HG03045 (cell line): ENCODE results near the gene ZNF438.
"Not testable (repeated sequence)": the region's sequence is repeated elsewhere in the genome, so short reads cannot be mapped to it uniquely, and the experiment has no call there.

Experiments
- ATAC-seq: cut with Tn5 transposase; IDR thresholded peaks from one replicate; pipeline ENCODE4 v1.9.1; 2021; ENCODE audit warnings: mild to moderate bottlenecking, moderate library complexity; ENCODE audit not compliant: unreplicated experiment

Gene ZNF438

DNA sequence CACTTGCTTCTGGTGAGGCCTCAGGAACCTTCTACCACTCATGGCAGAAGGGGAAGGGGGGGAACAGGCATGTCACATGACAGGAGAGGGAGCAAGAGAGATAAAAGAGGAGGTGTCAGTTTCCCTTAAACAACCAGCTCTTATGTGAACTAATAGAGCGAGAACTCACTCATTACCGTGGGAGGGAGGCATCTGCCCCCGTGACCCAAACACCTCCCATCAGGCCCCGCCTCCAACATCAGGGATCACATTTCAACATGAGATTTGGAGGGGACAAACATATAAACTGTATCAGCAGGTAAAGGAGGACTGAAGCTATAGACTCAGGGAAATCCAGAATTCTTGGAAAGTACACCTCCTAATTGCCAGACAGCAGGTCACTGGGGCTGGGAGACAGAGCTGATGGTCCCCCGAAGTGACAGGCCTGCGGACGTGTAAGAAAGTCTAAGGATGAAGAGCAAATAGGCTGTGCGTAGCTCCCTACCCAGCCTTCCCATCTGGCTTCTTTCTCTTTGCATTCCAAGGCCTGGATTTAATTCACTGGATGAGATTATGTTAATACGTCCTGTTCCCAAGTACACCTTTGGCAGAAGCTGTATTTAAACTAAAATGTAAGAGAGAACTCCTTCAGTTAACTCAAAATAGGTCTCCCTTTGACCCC, 215.4 kb downstream of the ZNF438 start:
- ATAC-seq: no peak

DNA sequence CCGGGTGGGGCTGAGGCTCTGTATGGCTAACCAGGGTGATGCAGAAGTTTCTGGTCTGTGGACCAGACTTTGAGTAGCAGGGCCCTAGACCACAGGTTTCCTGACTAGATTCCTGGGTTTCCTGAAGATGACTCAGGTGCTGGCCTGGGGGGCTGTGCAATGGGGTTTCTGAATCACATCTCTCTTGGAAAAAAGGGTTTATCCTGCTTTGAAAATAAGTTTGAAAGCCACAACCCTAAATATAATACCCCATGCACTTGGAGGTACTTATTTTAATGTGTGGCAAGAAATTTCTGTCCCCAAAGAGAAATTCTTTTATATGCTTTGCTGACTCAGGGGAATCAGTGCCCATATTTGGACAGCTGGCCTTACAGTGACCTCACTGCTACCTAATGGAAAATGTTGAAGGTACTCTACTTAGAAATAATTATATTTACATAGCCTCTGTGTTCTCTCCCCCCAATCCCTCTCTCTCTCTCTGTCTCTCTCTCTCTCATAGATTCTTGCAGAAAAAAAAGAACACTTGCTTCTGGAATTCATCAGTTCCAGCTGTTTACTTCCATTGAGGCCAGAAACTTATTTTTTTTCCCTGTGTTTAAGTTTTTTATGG, 217.7 kb downstream of the ZNF438 start:
- ATAC-seq: no peak

DNA sequence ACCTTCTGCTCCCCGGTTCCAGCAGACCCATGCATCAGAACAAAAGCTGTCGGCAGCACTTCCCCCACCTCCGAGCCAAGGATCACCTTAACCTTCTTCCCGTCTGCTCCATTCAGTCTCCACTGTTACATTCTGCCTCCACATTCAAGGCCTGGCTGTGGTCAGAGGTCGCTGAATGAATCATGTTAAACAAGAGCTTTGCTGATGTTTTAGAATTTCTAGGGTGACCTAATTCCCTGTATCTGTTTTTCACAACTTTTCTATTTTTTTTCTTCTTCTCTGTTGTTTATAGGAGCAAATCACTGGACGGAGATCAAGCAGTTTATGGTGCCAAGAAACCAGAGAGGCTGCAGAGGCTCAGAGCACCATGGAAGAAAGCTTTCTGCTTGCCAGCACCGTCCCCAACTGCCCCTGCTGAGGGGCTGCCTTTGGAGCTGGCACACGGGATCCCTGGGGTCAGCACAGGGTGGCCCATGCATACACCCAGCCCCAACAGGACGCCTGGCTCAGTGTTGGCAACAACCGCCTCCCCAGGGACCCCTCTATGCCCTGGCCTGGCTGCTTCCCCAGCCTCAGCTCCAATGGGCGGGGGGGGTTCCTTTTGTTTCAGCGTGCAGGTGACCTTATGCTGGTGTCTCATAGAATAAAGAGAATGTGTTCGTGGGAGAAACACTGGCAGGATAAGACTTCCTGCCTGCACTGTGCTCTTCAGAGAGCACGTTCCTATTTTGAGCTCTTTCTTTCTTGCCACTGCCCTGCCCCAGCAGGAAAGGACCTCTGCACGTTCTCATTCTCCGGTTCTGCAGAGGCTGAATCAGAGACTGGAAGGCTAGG, 219.4 kb downstream of the ZNF438 start:
- no peak for ATAC-seq

DNA sequence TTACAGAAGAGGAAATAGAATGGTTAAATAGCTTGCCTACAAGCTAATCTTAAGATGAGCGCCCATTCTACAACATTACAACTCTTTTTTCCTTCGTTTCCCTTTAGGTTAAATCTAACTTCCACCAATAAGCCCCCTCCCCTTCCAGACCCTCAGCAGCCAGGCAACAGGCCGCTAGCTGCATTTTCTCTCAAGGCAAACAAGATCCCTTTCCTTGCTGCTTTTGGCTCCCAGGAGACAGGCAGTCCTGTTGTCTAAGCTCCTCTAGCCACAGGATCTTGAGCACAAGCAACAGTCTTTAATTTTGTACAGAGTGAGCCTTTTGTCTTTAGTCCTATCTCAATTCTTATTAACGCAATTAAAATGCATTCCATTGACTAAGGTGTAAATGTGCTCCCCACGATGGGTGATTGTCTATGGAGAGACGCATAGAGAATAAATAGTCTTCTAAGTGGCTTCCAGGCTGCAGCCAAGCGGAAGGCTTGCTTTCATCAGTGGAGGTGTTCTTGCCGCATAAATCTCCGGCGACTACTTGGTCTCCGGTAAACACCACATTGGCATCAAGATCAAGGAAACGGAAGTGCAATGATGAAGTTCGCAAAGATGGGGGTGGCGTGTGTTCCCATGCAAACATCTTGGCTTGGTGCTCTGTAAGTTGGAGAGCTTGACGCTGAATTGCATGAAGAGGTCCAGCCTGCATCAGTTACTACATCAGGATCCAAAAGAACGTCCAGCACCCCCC, 220.2 kb downstream of the ZNF438 start:
- ATAC-seq: no peak

DNA sequence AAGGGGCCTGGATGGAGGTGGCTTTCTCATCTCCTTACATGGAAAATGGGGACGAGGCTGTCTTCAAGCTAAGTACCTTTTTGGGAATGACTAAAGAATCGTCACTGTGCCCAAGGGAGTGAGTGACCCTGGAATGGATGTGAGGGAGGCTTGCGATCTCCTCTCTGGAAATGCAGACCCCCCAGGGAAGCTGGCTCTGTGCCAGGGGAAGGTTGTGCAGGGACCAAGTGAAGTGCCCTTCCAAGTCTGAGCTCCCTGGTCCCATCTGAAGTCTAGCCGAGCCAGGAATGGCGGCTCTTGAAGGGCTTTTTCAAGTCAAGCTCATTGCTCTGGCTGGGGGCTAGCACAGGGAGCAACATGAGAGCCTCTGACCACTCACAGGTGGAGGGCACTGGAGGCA, 221.2 kb downstream of the ZNF438 start:
- ATAC-seq: no peak

DNA sequence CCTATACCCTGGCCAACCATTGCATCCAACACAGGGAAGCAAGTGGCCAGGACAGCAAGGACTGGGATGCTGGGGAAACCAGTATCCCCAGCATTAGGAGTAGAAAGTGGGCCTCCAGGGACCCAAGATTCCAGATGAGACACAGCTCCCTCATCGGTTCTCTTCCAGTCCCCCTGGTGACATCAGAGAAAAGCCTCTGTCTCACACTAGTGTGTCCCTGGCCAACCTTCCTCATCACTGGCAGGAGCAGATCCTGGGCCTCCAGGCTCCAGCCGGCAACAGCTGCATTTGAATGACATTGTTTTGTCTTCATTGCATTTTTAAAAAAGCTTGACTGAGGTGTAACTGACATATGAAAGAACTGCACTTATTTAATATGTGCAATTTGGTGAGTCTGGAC, 224.8 kb downstream of the ZNF438 start:
- no peak for ATAC-seq

DNA sequence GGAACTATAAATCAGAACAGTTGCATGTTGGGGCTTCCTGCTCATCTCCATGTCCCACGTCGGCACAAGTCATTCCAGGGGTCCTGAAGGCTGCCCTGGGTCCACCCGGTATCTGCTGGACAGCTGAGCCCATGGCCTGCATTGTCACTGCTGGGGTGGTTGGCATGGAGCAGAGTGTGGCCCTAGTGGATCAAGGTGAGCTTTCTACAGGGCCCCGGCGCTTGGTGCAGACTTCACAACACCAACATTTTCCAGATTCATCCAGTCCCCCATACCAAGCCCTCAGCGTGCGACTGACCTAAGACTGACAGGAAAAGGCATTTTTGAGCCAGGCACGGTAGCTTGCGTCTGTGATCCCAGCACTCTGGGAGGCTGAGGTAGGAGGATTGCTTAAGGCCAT, 226.6 kb downstream of the ZNF438 start:
- ATAC-seq: no peak

DNA sequence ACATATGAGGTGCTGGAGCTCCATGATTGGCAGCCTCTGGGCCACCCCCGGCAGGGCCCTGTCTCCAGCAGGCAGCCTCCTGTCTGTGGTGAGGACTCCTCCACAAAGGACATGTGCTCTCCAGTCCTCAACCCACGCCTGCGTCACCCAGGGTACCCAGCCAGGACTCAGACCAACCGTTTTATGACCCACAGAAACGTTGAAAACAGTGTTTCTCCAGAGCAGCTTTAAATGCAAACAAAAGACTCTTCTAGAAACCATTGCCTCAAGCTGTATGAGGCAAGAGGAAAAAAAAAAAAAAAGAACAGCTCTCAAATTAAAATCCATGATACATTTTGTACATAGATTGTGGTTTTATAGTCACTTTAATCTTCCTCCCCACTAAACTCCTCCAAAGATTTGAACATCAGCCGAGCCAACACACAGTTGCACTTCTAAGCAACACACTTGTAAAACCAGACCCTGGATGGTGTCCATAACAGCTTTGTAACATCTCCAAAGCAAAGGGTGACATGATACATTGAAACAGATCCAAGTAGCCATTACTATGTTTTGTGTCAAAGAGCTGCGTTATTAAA, 227.1 kb downstream of the ZNF438 start:
- no peak for ATAC-seq

DNA sequence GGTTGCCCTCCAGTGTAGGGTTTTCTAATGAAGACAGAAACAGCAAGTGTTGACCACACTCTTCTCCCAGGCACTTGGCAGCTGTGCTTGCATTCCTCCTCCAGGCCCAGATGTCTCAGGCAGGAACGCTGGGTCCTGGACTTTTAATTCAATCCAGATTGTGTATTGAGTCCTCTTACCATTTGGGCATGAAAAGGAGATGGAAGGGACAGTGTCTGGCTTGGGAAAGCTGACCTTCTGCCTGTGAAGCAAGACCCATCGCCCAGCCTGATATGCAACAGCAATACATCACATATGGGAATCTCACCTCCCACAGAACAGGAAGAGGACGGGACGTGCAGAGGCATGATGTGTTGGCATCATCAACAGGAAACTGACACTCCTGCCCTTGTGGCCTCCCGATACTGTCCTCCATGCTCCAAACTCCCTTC, 227.8 kb downstream of the ZNF438 start:
- ATAC-seq: no peak

DNA sequence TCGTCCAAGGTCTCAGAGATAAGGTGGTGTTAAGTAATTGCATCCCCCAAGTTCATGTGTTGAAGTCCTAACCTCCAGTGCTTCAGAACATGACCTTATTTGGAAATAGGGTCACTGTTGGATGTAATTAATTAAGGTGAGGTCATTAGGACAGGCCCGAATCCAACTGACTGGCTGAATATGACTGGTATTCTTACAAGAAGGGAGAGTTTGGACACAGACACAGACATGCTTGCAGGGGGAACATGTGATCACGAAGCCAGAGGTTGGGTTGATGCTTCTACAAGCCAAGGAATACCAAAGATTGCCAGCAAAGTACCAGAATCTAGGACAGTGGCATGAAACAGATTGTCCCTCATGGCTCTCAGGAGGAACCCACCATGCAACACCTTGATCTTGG, 228.6 kb downstream of the ZNF438 start:
- ATAC-seq: no peak

DNA sequence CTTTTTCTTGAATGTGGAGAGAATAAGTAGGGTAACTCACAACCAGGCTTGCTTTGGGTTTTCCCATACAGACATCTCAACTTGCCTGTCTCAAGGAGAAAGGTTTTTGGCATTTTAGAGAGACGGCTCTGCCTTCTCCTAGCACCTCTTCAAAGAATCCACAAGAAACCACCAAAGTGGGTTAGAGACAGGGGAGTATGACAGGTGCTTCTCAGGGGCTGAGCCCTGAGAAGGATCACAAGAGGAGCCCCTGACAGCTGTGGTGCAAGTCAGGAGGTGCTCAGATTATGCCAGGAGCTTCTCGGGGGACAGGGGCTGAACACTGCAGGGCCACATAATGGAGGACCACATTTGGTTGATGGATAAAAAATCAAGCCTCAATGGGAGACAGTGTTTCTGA, 231.3 kb downstream of the ZNF438 start:
- ATAC-seq: no peak

DNA sequence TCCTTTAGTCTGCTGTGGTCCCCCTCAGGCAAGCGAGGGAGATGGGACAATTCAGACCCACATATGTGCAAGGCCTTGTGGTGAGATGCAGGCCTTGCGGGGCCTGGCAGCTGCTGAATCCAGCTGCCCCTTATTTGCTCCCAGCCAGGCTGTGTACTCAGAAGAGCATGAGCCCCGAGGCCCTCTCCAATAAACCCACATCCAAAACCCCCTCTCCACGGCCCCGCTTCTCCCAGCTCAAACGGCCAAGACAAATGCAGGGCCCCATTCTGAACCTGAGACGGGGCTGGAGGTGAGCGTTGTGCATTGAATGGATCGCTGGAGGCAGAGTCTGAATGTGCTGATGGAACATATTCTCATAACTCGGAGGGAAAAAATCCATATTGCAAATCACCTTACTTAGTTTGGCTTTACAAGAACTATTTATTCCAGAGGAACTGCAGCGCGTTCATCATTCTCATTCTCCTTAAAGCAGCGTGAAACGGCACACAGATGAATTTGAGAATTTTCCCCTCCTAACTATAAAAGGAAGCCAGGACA, 232.9 kb downstream of the ZNF438 start:
- ATAC-seq: no peak

DNA sequence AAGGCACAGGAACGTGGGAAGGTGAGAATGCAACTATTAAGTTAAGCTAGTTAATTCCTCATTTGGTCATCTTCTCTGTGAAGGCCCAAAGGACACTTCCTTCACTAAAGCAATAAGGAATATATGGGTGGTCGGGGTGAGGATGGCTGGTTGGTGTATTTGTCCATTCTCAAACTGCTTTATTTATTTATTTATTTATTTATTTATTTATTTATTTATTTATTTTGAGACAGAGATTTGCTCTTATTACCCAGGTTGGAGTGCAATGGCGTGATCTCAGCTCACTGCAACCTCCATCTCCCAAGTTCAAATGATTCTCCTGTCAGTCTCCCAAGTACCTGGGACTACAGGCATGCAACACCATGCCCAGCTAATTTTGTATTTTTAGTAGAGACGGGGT, 236.6 kb downstream of the ZNF438 start:
- ATAC-seq: not testable (repeated sequence)
